Neural cell (in vitro differentiated cells): ENCODE data around the gene HS3ST6.
"Not testable (repeated sequence)": the region's sequence is repeated elsewhere in the genome, so short reads cannot be mapped to it uniquely, and the experiment has no call there.

Experiments used
- CTCF ChIP-seq: fragments of 450-650 bp; IDR thresholded peaks from 2 replicates; pipeline ENCODE4 v1.5.1; 2014; ENCODE audit warnings: antibody characterized with exemption, mild to moderate bottlenecking, moderate library complexity; ENCODE audit not compliant: poor library complexity, severe bottlenecking
- EP300 ChIP-seq: fragments of 450-650 bp; conservative IDR thresholded peaks from 2 replicates; pipeline ENCODE4 v1.6.1; 2014; ENCODE audit warnings: antibody characterized with exemption, mild to moderate bottlenecking, moderate library complexity; ENCODE audit not compliant: poor library complexity, severe bottlenecking
- EZH2 ChIP-seq: fragments of 200-600, 300-800 bp; shearing (Covaris generic), sonication (generic); IDR thresholded peaks from 2 replicates; pipeline ENCODE4 v1.6.1; 2014; ENCODE audit warnings: antibody characterized with exemption, low read length, borderline replicate concordance, mild to moderate bottlenecking; ENCODE audit not compliant: insufficient read depth, poor library complexity, severe bottlenecking
- RAD21 ChIP-seq: fragments of 450-650 bp; conservative IDR thresholded peaks from 2 replicates; pipeline ENCODE4 v1.6.1; 2014; ENCODE audit warnings: antibody characterized with exemption, mild to moderate bottlenecking, moderate library complexity
- REST ChIP-seq: IDR thresholded peaks from 2 replicates; pipeline ENCODE4 v1.6.1; 2012; ENCODE audit warnings: borderline replicate concordance
- TAF1 ChIP-seq: IDR thresholded peaks from 2 replicates; pipeline ENCODE4 v1.6.1; 2012; ENCODE audit warnings: low read depth

GRCh38 chr16:1920122-1920521 is 1.9 kb upstream of the HS3ST6 start:
- not testable (repeated sequence) for TF ChIP-seq EZH2, CTCF, REST, EP300, RAD21, TAF1
